ENCODE data around the gene MAP3K20. TPM values are rescaled to one million over a fixed set of nuclear protein-coding genes. Genes with fewer than 3 reads are reported as not detected.

Gene MAP3K20
- total RNA-seq (10 to 100 TPM in 2 of 5 experiments, 1 to 10 TPM in 1, under 1 TPM in 2; 0.30 to 17.0 (median 2.6) TPM), polyA plus RNA-seq (under 1 TPM in 1 of 2 donors, not detected in 1; 0.18 TPM), total RNA-seq (0.54 reads per million)

DNA sequence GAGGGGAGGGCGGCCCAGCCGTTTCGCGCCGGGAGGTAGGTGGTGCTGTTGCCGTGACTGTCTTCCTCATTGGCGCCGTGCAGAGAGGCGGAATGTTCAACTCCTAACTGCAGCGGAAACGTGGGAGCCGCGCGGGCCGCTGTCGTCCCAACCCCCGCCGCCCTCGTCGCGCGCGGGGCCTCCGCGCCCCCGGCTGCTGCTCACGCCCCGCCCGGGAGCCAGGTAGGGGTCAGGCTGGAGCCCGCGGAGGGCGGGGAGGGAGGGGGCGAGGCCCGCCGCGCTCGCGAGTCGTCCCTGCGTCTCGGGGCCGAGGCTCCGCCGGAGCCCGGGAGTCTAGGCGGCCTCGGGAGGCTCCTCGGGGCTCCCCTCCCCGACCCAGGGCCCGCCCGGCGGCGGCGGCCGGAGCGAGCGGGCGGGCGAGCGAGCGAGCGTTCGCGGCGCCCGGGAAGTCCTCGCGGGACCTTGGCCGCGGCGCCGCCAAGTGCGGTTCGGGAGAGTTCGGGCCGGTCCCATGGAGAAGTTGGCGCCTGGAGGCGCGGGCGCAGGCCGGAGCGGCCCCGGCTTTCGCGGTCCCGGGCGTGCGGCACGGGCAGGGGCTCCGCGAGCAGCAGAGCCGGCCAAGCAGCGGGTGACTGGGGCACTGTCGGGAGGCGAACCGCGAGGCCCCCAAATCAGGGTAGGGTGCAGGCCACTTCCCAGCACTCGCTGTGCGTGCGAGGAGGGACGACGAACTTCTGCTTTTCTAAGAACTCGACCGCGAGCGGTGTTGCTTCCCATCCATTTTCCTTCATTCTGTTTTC, at the start of gene MAP3K20:
MAP3K20 (plus strand) TSS at position 66 of the 800 bp plus-strand sequence. CDS start 15,186 bp downstream, outside the sequence.
- peaks cover 30 to 57% (median 39%) of the 10 kb centered on the region in 5 donors for H3K27me3 Mint-ChIP-seq
- intact Hi-C loops (cut with micrococcal nuclease): loop anchor here in 1 of 2 donors (1.0 to 5.0 kb wide), 4 partner anchors 61 to 519 kb away; partner anchors contain the start of genes CDCA7 and PDK1
- peak within 1 kb of the TSS in 2 of 9 donors; percentile 23 to 72 for H3K27ac Mint-ChIP-seq
- peaks cover 0 to 3% (median 0%) of the 10 kb centered on the region in 11 donors for H3K9me3 Mint-ChIP-seq
- CTCF ChIA-PET: no interaction called here
- DNase-seq (peak in 6 of 9 donors; percentile 13 to 73 (median 27)), ATAC-seq (peak; percentile 84)
- POLR2A ChIA-PET: no interaction called here
- Histone ChIP-seq H3K4me3 (ENCODE audit: low read length) (peak within 1 kb of the TSS; percentile 45), H3K4me1 (ENCODE audit: control insufficient read depth in 2 of 2, insufficient read depth in 2 of 2, low read length in 2 of 2) (peaks cover 0 to 10% of the 10 kb centered on the region in 2 donors), H3K9me3 (ENCODE audit: control insufficient read depth in 2 of 3, low read length in 3 of 3) (no peaks in the 10 kb centered on the region), H3K27me3 (ENCODE audit: control insufficient read depth in 2 of 2, insufficient read depth in 2 of 2, low read length in 2 of 2) (no peaks in the 10 kb centered on the region), H3K36me3 (ENCODE audit: control insufficient read depth in 2 of 3, insufficient read depth in 3 of 3, low read length in 3 of 3) (no peaks in the 10 kb centered on the region), H3K27ac (ENCODE audit: low read depth, low read length) (no peak within 1 kb of the TSS)
- peaks cover 0 to 4% (median 0%) of the 10 kb centered on the region in 5 donors for H3K36me3 Mint-ChIP-seq
- peak within 1 kb of the TSS; percentile 56 to 89 (median 80) for H3K4me3 Mint-ChIP-seq
- peaks cover 6 to 25% (median 15%) of the 10 kb centered on the region in 7 donors for H3K4me1 Mint-ChIP-seq

DNA sequence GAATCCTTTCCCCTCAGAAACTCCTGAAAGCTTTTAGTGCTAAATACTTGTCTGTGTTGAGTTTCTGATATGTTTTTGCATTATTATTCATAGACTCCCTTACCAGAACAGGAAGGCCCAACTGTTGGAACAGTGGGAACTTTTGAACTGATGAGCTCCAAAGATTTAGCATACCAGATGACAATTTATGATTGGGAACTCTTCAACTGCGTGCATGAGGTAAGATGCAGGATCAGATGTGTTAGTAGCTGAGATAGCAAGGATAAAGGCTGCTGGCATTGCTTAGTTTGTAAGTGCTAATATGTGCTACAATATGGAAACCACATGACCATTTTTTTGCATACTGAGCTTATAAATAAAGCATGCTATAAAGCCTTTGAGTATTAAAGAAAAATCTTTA, 49.2 kb upstream of the MAP3K20 start:
- H3K27ac ChIP-seq (ENCODE audit: low read depth, low read length): no peak overlapping the region
- Mint-ChIP-seq H3K4me1 (peaks cover 0 to 7% (median 3%) of the 10 kb centered on the region in 7 donors), H3K27ac (no peak overlapping the region), H3K27me3 (peaks cover 6 to 15% (median 10%) of the 10 kb centered on the region in 5 donors), H3K36me3 (peaks cover 0 to 5% (median 0%) of the 10 kb centered on the region in 5 donors), H3K9me3 (no peaks in the 10 kb centered on the region), H3K4me3 (no peak overlapping the region)
- no peak for ATAC-seq
- intact Hi-C loops (cut with micrococcal nuclease): loop anchor here (2.0 to 10.0 kb wide), 5 partner anchors 220 to 1316 kb away; no protein-coding TSS in a partner anchor
- H3K4me1 ChIP-seq (ENCODE audit: control insufficient read depth in 2 of 2, insufficient read depth in 2 of 2, low read length in 2 of 2): no peaks in the 10 kb centered on the region
- H3K36me3 ChIP-seq (ENCODE audit: control insufficient read depth in 2 of 3, insufficient read depth in 3 of 3, low read length in 3 of 3): no peaks in the 10 kb centered on the region
- ChIA-PET POLR2A (no interaction called here), CTCF (interaction anchor here (0.5 to 3.6 kb wide), 9 partner anchors 69 to 1314 kb away, joined by 3 to 17 read pairs (median 4); no protein-coding TSS in a partner anchor)
- H3K27me3 ChIP-seq (ENCODE audit: control insufficient read depth in 2 of 2, insufficient read depth in 2 of 2, low read length in 2 of 2): no peaks in the 10 kb centered on the region
- DNase-seq: no peak
- no peak overlapping the region for H3K4me3 ChIP-seq (ENCODE audit: low read length)
- H3K9me3 ChIP-seq (ENCODE audit: control insufficient read depth in 2 of 3, low read length in 3 of 3): no peaks in the 10 kb centered on the region

DNA sequence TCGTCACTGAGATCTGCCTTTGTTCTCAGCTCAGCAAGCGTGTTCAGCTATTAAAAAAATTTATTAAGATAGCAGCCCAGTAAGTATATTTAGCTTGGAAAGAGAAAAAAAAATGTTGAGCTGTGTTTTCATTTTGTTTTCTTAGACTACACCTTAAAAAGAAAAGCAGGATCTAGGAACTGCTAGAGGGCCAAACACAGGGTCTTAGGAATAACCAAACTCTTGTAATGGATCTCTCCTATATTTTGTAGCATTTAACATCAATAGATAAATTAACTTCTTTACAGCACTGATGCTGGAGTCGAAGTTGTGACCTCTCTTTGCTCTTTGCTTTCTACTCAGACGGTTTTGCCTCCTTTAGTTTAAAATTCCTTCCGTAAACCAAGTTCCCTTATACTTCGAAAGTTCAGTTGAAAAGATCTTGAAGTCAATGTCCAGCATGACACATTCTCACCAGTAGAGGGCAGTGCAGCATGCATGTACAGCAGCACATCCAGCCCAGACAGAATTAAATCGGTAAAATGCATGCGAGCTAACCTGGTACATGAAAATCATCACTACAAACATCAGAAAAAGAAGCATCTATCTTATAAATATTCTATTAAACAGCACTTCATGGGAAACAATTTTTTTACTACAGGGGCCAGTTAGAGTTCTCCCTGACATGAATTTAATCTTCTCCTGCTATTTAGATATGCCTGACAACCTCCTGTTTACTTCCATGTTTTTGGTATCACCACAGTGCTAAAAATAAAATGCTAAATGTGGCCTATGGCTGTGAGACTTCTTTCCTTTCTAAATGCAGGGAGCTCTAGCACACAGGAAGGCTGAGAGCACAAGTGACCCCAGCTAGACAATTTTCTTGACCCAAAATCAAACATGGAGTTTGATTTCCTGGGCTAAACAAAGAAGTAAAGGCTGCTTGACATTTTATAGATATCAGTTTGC, 48.2 kb upstream of the MAP3K20 start:
- ChIA-PET CTCF (interaction anchor here (0.5 to 3.6 kb wide), 13 partner anchors 8 to 1313 kb away, joined by 3 to 17 read pairs (median 4); no protein-coding TSS in a partner anchor), POLR2A (no interaction called here)
- H3K27me3 ChIP-seq (ENCODE audit: control insufficient read depth in 2 of 2, insufficient read depth in 2 of 2, low read length in 2 of 2): no peaks in the 10 kb centered on the region
- no peak overlapping the region for H3K4me3 ChIP-seq (ENCODE audit: low read length)
- H3K36me3 ChIP-seq (ENCODE audit: control insufficient read depth in 2 of 3, insufficient read depth in 3 of 3, low read length in 3 of 3): no peaks in the 10 kb centered on the region
- peak; percentile 20 to 75 (median 63) for DNase-seq
- Mint-ChIP-seq H3K4me1 (peaks cover 0 to 7% (median 3%) of the 10 kb centered on the region in 7 donors), H3K36me3 (peaks cover 0 to 5% (median 0%) of the 10 kb centered on the region in 5 donors), H3K4me3 (no peak overlapping the region), H3K27me3 (peaks cover 6 to 15% (median 9%) of the 10 kb centered on the region in 5 donors), H3K9me3 (no peaks in the 10 kb centered on the region), H3K27ac (no peak overlapping the region)
- H3K9me3 ChIP-seq (ENCODE audit: control insufficient read depth in 2 of 3, low read length in 3 of 3): no peaks in the 10 kb centered on the region
- peak; percentile 91 for ATAC-seq
- no peaks in the 10 kb centered on the region for H3K4me1 ChIP-seq (ENCODE audit: control insufficient read depth in 2 of 2, insufficient read depth in 2 of 2, low read length in 2 of 2)
- H3K27ac ChIP-seq (ENCODE audit: low read depth, low read length): no peak overlapping the region
- intact Hi-C loops (cut with micrococcal nuclease): loop anchor here (1.0 to 10.0 kb wide), 10 partner anchors 55 to 1315 kb away; no protein-coding TSS in a partner anchor

- DNase-seq: no peak
- no peaks in the 10 kb centered on the region for H3K9me3 ChIP-seq (ENCODE audit: control insufficient read depth in 2 of 3, low read length in 3 of 3)
- Mint-ChIP-seq H3K27me3 (peaks cover 6 to 15% (median 9%) of the 10 kb centered on the region in 5 donors), H3K9me3 (no peaks in the 10 kb centered on the region), H3K4me1 (peaks cover 0 to 7% (median 3%) of the 10 kb centered on the region in 7 donors), H3K27ac (no peak overlapping the region), H3K36me3 (peaks cover 0 to 5% (median 0%) of the 10 kb centered on the region in 5 donors), H3K4me3 (no peak overlapping the region)
- ATAC-seq: no peak
- CTCF ChIA-PET: interaction anchor here (1.2 to 3.6 kb wide), 7 partner anchors 9 to 1313 kb away, joined by 3 to 17 read pairs (median 6); no protein-coding TSS in a partner anchor
- intact Hi-C loops (cut with micrococcal nuclease): loop anchor here (5.0 to 10.0 kb wide), 4 partner anchors 374 to 1314 kb away; no protein-coding TSS in a partner anchor
- H3K4me1 ChIP-seq (ENCODE audit: control insufficient read depth in 2 of 2, insufficient read depth in 2 of 2, low read length in 2 of 2): no peaks in the 10 kb centered on the region
- H3K36me3 ChIP-seq (ENCODE audit: control insufficient read depth in 2 of 3, insufficient read depth in 3 of 3, low read length in 3 of 3): no peaks in the 10 kb centered on the region
- POLR2A ChIA-PET: no interaction called here
- H3K4me3 ChIP-seq (ENCODE audit: low read length): no peak overlapping the region
- no peaks in the 10 kb centered on the region for H3K27me3 ChIP-seq (ENCODE audit: control insufficient read depth in 2 of 2, insufficient read depth in 2 of 2, low read length in 2 of 2)
- H3K27ac ChIP-seq (ENCODE audit: low read depth, low read length): no peak overlapping the region
Measured at GRCh38 chr2:173028141-173028540, 47.5 kb upstream of the MAP3K20 start.

DNA sequence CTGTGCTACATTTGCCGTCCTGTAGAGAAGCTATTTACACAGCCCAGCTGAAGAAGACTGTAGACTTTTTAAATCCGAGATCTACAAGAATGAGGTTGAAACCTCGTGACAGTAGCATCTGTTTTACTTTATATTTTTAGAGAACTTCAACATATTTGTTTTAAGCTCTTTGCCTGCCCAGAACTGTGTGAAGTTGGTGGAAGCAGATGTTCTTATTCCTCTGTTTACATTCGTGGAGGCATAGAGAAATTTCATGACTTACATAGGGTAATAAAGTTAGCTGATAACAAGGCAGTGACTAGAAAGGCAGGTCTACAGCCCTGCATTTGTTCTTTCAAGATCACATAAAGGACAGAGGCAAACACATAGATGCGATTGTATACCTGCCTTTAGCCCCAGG, 47.0 kb upstream of the MAP3K20 start:
- POLR2A ChIA-PET: no interaction called here
- no peak overlapping the region for H3K27ac ChIP-seq (ENCODE audit: low read depth, low read length)
- H3K36me3 Mint-ChIP-seq: peaks cover 0 to 2% (median 0%) of the 10 kb centered on the region in 5 donors
- no peaks in the 10 kb centered on the region for H3K9me3 Mint-ChIP-seq
- ATAC-seq (no peak), DNase-seq (no peak)
- H3K36me3 ChIP-seq (ENCODE audit: control insufficient read depth in 2 of 3, insufficient read depth in 3 of 3, low read length in 3 of 3): no peaks in the 10 kb centered on the region
- CTCF ChIA-PET: interaction anchor here (1.2 to 3.6 kb wide), 5 partner anchors 9 to 1312 kb away, joined by 3 to 17 read pairs (median 7); no protein-coding TSS in a partner anchor
- H3K27ac Mint-ChIP-seq: no peak overlapping the region
- no peaks in the 10 kb centered on the region for H3K27me3 ChIP-seq (ENCODE audit: control insufficient read depth in 2 of 2, insufficient read depth in 2 of 2, low read length in 2 of 2)
- peaks cover 0 to 7% (median 3%) of the 10 kb centered on the region in 7 donors for H3K4me1 Mint-ChIP-seq
- H3K27me3 Mint-ChIP-seq: peaks cover 6 to 15% (median 8%) of the 10 kb centered on the region in 5 donors
- no peak overlapping the region for H3K4me3 Mint-ChIP-seq
- H3K4me3 ChIP-seq (ENCODE audit: low read length): no peak overlapping the region
- no peaks in the 10 kb centered on the region for H3K9me3 ChIP-seq (ENCODE audit: control insufficient read depth in 2 of 3, low read length in 3 of 3)
- H3K4me1 ChIP-seq (ENCODE audit: control insufficient read depth in 2 of 2, insufficient read depth in 2 of 2, low read length in 2 of 2): no peaks in the 10 kb centered on the region
- intact Hi-C loops (cut with micrococcal nuclease): loop anchor here (5.0 to 10.0 kb wide), 4 partner anchors 374 to 1314 kb away; no protein-coding TSS in a partner anchor
